Middle frontal gyrus (tissue), 1 donor: ENCODE measurements around the gene NAA40.

ENCODE experiments used
- DNase-seq: peaks from one replicate; pipeline ENCODE4 v3.0.0-alpha.2; 2015; ENCODE audit warnings: low spot score; ENCODE audit errors: extremely low spot score

Gene NAA40

DNA sequence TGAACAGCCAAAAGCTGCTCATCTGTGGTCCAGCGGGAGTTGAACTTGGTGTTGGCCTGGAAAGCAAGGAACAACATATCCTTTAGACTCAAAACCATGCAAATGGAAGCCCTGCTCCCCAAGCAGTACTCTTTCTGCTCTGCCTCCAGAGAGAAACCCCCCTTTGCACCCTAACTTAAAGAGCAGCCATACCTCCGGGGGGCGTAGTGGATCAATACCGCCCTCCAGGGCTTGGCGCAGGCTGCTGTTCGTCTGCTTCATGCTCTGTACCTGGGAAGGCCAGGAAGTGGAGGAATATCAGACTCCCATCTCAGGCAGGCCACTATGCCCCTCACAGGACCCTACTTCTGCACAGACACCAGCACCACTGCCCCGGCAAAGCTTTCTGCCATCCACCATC lies 26.1 kb upstream of the NAA40 start:
- no peak for DNase-seq

DNA sequence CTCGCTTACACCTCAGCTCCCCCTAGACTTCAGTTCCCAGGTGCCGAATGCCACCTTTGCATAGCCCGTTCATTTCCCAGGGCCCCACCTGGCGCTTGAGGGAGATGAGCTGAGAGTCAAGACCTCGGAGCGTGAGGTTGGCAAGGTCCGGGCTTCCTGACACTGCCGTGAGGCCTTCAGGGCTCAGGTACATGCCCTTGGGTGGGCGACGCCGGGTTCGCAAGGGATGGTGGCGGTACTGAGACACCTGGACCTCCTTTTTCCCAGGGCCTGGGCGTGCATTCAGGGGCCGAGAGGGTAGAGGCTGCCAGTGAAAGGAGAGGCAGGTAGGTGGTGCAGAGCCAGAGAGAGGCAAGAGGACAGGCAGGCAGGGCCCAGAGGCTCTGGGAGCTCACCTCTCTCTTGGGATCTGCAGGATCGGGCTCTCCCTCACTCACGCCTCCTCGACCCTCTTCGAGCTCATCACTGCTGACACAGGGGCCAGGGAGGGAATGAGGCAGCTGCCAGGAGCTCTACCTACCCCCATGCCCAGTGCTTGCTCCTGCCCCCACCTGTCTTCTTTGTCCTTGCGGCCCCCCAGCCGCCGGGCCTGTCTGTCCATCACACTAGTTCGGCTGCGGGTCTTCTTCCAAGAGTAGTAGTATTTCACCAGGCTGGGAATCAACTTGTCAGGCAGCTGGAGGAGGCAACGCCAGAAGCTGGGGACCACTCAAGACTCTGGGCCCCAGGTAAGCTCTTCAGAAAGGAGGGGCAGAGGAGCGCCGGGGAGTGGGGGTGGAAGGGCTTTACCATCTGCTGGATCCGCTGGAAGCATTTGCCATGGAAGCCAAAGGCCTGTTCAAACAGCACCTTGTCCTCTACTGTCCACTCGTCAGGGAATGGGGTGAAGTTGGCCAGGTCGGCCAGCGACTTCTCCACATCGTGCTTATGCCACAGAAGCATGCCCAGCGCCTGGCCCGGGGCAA lies 24.7 kb upstream of the NAA40 start:
- no peak for DNase-seq

DNA sequence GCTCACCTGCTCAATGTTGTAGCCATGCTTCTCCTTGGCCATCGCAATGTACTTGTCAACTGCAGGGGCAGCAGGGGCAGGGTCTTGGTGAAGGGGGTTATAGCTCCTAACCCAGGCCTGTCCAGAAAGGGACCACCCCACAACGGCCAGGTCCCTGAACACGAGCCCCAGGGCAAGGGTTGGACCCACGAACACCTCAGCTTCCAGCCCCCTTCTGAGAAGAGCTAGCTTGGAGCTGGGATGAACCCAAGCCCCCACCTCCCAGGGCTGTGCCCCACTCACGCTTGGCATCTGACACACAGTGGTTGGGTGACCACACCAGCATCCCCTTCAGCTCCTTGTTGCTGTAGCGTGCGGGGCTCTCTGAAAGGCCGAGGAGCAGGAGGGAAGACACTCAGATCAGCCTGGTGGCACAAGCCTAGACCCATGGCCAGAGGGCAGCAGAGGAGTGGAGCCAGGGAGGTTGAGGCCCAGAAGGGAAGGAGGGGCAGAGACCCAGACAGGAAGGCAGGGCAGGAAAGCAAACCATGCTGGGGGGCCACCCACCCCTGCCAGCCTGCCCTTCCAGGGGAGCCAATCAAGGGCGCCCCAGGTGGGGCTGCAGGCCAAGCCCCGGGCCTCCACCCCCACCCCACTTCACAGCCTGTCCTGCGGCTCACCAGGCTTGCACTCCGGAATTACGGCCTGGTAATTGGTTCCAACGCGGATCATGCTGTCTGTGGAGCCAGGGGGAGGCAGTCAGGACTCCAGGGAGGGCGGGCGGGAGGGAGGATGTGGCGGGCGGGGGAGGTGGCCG lies 23.7 kb upstream of the NAA40 start:
- no peak for DNase-seq

DNA sequence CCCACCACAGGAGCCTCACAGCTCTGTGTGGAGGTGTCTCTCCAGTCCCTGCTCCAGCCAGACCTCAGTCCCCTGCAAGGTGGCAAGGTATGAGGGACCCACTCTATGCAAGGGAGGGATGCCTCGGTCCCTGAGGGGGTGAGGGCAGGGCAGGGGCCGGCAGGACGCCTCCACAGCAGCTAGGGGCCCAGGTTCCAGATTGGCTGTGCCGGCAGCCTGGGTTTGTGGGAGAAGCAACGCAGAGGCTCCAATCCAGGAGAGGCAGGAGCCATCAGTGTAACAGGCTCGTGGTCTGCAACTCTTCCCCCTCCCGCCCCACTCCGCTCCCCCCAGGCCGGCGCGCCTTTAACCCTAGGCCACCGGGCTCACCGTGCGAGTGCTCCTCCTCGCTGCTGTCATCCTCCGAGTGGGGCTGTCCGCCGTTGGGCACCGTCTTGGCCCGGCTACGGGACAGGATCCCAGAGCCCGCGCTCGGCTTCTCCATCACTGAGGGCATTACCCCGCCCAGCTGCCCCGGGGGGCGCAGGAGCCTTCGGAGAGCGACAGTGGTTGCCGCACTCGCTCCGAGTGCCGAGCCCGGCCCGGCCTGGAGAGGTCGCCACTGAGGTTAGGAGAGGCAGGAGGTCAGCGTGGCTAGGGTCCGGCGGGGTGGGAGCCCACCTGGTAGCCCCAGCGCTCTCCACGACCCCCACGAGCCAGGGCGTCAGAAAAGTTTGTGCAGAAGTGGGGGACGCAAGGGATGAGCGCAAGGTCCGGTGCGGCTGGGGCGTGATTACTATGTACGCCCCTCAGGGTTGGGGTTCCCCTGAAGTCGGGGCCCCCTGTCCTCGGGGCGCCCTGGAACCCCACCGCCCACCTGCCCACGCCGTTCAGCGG lies 22.6 kb upstream of the NAA40 start:
- no peak for DNase-seq

DNA sequence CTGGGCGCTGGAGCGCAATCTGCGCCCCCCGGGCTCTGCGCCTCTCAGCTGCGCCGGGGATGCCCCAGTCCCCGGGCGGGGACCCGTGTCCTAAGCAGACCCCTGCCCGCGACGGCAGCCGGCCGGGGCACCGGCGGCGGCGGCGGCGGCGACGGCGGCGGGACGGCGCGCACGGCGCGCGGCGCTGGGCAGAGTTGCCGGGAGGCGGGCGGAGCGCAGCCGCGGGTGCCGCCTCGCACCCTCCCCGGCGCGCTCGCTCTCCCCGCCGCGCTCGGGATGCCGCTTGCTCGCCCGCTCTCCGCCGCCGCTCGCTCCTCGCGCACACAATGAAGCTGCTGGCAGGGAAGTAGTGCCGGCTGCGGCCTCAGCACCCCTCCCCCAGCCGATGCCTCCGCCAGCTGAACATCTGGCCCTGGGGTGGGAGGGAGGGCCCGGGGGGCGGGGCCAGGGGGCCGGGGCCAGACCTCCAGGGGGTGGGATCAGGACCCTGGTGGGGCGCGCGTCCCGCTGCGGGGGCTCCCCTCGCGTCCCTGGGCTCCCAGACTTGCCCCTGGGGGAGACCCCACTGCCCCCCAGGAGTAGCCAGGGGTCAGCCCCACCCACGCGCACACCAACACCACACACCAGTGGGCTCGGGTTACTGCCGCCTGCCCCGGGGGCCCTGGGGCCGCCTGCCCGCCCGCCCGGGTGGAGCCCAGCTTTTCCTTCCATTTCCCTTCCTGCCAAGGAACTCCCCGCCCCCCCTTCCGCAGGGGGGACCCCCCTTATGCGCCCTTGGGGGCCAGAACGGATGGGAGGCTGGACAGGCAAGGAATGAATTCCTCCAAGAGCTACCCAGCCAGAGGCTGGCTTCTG lies 21.7 kb upstream of the NAA40 start, which contains the start of gene RCOR2:
Gene RCOR2 (minus strand): TSS at position 328 of the 855 bp plus-strand sequence. CDS start 708 bp downstream, outside the sequence.
- DNase-seq: peak; percentile 85

DNA sequence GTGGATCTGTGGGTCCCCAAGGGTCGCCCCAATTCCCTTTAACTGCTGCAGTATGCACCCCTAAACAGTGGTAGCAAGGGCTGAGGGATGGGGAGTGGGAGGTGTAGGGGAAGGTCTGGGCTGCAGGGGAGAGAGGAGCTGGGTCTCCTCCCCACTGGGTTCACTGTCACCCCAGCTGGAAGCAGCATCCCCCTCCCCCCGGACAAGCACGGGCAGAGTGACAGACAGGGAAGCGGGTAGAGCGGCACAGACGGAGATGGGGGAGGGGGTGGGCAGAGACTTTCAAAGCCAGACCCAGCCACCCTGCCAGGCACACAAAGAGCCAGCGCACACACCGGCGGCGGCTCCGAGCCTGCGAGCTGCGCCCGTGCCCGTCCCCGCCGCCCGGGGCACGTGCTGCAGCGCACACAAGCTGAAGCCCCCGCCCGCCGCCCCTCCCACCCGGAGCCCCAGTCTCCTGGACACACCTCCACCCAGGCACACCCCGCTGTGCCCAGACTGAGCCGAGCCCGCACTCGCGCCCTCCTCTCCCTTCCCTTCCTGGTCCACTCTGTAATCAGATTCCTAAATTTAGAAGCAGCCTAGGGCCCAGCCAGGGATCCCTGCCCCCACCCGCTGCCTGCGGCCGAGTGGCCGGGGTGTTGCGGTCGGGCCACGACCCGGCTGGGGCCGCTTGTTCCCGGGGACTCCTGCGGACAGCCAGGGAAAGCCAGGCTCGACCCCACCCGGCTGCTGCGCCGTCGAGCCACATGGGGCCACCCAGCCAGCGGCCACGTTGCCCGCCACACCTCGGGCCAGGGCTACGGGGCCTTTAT lies 20.9 kb upstream of the NAA40 start:
- no peak for DNase-seq

DNA sequence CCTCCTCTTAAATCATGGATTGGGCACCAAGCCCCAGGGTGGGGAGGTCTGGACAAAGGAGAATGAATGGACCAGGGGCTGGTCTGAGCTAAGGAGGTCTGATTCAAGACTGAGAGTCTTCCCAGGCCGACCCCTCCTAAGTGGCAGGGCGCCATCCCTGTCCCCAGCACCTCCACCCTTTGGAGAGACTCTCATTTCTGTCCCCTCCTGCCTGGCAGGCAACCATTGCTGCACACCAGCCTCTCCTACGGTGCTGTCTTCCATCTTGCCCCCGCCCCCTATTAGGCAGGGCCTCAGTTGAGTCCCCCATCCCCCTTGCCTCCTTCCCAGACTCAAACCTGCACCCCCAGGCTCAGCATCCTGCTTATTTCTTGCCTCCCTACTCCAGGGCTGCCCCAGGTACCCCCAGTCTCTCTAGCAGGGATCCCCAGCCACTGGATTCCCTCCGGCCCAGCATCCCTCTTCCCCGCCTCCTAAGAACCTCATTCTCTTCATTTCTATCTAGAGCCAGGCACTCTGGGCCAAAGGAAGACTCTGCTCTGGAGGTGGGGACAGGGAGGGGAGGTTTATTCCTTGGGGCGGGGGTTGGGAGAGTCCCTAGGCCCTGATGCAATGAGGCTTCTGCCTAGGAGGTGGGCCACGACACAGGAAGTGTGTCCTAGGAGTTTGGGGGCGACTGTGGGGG lies 20.2 kb upstream of the NAA40 start:
- no peak for DNase-seq

DNA sequence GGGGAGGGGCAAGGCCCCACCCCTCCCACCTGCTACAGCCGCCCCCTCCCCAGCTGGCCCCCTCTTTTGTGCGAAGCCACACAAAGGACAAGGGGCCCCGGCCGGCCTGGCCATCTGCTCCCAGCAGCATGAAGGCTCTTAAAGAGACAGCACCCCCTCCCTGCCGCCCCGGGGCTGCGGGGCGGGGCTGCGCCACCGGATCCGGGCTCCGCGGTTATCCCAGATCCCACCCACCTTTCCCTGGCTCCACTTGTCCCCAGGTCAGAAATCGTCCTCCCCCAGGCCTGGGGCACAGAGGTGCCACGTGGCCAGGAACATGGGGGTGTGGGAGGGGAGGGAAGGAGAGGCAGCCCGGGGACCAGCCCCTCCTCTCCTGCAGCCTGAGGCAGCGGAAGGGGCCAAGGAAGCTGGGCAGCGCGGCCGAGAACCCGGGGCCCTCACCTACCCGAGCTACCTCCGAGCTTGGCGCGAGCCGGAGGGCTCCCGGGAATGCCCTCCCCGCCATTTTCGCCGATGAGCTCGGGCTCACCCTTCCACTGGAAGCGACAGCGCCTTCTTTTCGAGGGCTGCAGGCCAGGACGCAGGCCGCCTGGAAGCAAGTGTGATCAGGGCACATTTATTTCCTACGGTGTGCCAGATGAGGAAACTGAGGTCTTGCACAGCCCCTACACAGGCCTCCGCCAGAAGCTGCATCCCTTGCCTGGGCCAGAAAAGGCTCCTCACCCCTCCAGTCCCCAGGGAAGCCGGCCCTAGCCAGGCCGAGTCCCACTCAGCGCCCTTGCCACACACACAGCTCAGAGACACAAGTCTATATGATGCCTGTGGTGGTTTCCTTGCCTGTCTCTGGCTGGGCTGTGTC lies 19.3 kb upstream of the NAA40 start:
- DNase-seq: no peak

DNA sequence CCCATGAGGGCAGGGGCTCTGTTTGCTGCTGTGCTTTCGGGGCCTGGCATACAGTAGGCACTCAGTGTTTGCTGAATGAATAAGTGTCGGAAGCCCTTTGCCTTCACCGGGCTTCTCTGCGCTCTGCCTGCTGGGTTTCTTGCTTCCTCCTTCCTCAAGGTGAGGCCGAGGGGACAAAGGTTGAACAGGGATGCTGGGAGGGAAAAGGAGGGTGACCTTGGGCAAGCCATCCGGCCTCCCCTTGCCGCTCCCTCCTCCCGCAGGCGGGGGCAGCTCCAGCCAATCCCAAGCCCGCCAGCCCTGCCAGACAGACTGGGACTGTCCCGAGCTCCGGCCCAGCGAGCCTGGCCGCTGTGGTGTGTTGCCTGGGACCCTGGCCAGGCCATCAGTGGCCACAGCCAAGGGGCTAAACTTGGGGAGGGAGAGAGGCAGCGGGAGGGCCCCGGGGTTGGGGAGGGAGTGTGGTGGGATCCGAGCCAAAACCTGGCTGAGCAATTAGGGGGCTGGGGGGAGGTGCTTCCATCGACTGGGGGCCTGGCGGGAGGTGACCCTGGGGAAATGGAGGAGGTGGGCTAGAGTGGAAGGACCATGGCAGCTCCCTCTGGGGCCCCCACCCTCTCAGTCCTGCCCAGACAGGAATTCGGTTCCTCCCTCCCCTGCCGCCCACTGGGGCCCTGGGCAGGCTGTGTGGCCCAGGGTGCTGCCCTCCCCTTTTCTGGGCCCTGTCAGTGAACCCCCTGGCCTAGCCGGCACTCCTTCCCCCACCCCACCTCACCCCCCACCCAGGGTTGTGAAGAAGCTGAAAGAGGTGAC lies 18.5 kb upstream of the NAA40 start:
- no peak for DNase-seq

DNA sequence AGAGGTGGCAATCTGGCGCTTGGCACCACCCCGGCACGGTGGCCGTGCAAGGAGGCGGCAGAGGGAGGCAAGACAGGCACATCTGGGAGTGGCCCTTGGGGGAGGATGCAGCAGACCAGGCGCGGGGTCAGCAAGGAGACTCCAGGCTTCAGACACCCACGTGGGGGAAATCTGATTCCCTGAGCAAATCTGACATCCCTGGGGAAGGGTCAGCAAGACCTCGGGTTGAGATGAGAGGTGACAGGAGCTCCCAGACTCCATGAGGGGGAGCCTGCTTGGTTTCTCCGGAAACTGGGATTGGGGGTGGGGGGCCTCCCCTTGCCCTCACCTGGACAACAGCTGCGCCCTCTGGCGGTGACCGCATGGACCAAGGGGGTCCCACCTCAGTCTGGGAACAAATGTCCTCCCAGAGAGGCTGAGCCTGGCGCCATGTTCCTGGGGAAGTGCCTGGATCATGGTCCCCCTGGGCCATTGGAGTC lies 17.8 kb upstream of the NAA40 start:
- no peak for DNase-seq

DNA sequence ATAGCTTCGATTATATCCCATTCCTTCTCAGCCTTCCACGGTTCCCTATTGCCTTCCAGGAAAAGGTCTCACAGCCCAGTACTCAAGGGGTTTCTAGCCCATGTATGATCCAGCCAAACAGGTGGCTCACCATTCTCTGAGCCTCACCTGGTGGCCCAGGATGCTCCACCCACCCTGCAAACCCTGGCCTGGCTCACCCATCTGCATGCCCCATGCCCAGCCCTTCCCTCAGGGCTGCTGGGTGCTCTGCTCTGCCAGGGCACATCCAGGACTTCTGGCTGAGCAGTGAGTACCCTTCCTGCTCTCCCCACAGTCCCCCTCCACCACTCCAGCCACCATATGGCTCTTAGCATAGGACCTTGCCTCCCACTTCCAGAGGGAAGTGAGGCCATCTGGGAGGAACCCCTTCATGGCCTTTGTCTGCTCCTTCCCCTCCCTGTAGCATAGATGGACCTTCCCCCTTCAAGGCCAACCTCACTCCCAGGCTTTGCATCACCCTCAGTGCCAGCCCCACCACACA lies 16.1 kb upstream of the NAA40 start:
- no peak for DNase-seq

DNA sequence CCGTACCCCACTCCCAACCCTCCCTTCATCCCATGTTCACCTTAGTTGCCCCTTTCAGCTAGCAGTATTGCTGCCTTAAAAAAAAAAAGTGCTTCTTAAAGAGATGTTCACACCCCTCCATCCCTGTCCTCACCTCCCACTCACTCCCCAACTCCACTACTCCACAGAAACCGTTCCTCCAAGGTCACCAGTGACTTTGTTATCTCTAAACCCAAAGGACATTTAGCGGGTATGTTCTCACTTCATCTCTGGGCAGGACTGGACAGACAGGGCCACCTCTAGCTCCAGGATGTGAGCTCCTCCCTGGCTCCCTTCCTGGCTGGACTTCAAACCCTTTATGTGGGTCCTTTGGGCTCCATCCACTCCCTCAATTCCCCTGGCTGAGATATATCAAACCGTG lies 15.5 kb upstream of the NAA40 start:
- no peak for DNase-seq

DNA sequence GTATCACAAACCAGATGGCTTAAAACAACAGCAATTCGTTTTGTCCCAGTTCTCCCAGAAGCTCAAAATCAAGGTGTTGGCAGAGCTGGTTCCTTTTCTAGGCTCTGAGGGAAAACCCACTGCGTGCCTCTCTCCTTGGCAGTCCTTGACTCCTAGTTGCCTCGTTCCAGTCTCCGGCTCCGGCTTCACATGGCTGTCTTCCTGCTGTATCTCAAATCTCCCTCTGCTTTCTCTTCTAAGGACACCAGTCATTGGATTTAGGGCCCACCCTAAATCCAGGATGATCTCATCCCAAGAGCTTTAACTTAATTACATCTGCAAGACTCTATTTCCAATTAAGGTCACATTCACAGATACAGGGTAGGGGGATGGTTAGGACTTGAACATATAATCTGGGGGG lies 9.2 kb upstream of the NAA40 start:
- DNase-seq: no peak

DNA sequence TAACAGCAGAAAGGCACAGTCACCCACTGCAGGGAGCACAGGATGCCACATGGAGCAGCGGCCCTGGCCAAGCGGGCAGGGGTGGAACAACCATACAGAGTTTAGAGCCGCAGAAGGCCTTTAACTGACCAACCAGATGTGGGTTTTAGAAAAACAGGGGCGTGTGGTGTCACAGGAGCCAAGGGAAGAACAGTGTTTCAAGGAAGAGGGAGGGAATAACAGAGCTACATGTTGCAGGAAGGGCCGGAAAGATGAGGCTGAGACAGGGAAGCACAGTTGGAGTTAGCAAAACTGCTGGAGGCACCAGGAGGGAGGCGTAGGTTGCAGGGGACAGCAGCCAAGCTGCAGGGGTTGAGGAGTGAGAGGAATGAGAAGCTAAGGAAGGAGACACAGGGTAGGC lies 7.8 kb upstream of the NAA40 start:
- no peak for DNase-seq

DNA sequence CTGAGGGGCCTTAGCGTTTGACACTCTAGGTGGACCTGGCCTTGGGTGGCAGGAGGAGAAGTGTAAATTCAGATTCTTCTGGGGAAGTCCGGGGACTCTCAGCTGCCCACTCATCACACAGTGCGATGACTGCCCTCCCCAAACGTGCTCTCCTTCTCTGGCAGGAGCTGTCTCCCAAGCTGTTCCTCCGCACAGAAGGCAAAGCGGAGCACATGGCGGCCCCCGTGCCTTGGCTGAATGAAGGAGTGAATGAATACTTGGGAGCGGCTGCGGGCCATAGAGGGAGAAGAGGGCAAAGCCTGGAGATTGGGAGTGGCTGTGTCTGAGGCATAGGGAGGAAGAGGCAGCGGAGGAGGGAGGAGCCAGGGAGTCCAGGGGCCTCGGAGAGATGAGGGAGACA lies 6.9 kb upstream of the NAA40 start:
- no peak for DNase-seq

DNA sequence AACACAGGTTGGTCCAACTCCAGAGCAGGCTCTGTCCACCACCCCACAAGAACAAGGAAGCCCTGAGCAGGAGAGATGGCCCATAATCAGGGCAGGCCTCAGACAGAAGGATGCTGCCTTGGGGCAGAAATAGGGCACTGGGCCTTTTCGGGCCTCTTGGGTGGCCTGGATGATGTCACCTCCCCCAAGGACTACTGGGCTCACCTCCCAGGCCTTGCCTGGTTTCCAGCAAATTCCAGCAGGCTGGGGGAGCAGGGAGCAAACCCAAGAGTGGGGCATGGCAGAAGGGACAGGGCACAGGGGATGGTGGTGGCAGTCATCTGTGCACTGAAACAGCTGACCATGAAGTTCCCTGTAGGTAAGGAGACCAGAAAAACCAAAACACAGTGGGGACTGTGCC lies 5.3 kb upstream of the NAA40 start:
- no peak for DNase-seq
